OCI-LY7 (cell line): ENCODE measurements around the gene HES7. TPM values are rescaled to one million over a fixed set of nuclear protein-coding genes. Genes with fewer than 3 reads are reported as not detected.

Experiments used
- BruUV-seq: library from RNA; stranded (reverse); fragments of 400-500 nt; replicated peaks from 2 replicates; lab custom pipeline; 2021; lab: Mats Ljungman, UMichigan
- CTCF ChIA-PET: fragments of 300-600 bp; sonication (Branson Sonifier 250); formaldehyde crosslinking; loops from one replicate; lab custom pipeline; 2022; ENCODE audit warnings: antibody characterized with exemption; ENCODE audit not compliant: unreplicated experiment; lab: Charles Lee
- POLR2A ChIA-PET: fragments of 300-600 bp; sonication (Branson Sonifier 250); formaldehyde crosslinking; loops from one replicate; lab custom pipeline; 2022; ENCODE audit warnings: antibody characterized with exemption; lab: Charles Lee
- DNase-seq: peaks from one replicate; pipeline ENCODE4 v3.0.0-alpha.2; 2015; ENCODE audit warnings: low spot score
- H2AFZ ChIP-seq: fragments of 200-600 bp; sonication (generic), shearing (Covaris generic); 2 replicates; pipeline ENCODE4 v1.6.1; 2014; ENCODE audit warnings: mild to moderate bottlenecking, antibody characterized with exemption, low read length, moderate library complexity
- H3K27ac ChIP-seq: fragments of 200-600 bp; sonication (generic); 2 replicates; pipeline ENCODE4 v1.5.1; 2014; ENCODE audit warnings: mixed run types, low read depth, mild to moderate bottlenecking, moderate library complexity, low read length, inconsistent platforms; ENCODE audit not compliant: poor library complexity, severe bottlenecking
- H3K36me3 ChIP-seq: fragments of 200-600 bp; sonication (generic); 2 replicates; pipeline ENCODE4 v1.6.1; 2014; ENCODE audit warnings: mild to moderate bottlenecking, antibody characterized with exemption, low read length, moderate library complexity, mixed read lengths; ENCODE audit not compliant: insufficient read depth
- H3K4me1 ChIP-seq: fragments of 200-600 bp; sonication (generic); 2 replicates; pipeline ENCODE4 v1.5.1; 2014; ENCODE audit warnings: mild to moderate bottlenecking, low read length; ENCODE audit not compliant: insufficient read depth, poor library complexity, severe bottlenecking
- H3K4me2 ChIP-seq: fragments of 200-600 bp; sonication (generic); 2 replicates; pipeline ENCODE4 v1.6.1; 2014; ENCODE audit warnings: mild to moderate bottlenecking, low read length
- H3K4me3 ChIP-seq: fragments of 200-600 bp; sonication (generic); 2 replicates; pipeline ENCODE4 v1.5.1; 2014; ENCODE audit warnings: mild to moderate bottlenecking, low read depth, low read length; ENCODE audit not compliant: poor library complexity, severe bottlenecking
- H3K79me2 ChIP-seq: fragments of 200-600 bp; sonication (generic); 2 replicates; pipeline ENCODE4 v1.6.1; 2016; ENCODE audit warnings: low read depth, mild to moderate bottlenecking, low read length, moderate library complexity, mixed read lengths; ENCODE audit not compliant: insufficient read depth
- H3K9me2 ChIP-seq: fragments of 200-600 bp; sonication (generic); 2 replicates; pipeline ENCODE4 v1.6.1; 2016; ENCODE audit warnings: mild to moderate bottlenecking, low read length, mixed read lengths; ENCODE audit not compliant: insufficient read depth
- H3K9me3 ChIP-seq: fragments of 200-600 bp; sonication (generic); 2 replicates; pipeline ENCODE4 v1.6.1; 2014; ENCODE audit warnings: mild to moderate bottlenecking, mixed run types, low read length, mixed read lengths
- H4K20me1 ChIP-seq: fragments of 200-600 bp; sonication (generic); 2 replicates; pipeline ENCODE4 v1.6.1; 2014; ENCODE audit warnings: mild to moderate bottlenecking, antibody characterized with exemption, low read length, moderate library complexity, mixed read lengths; ENCODE audit not compliant: insufficient read depth
- CTCF ChIP-seq: fragments of 200-600 bp; sonication (generic); conservative IDR thresholded peaks from 2 replicates; pipeline ENCODE4 v1.5.1; 2014; ENCODE audit warnings: mild to moderate bottlenecking, antibody characterized with exemption, low read length, moderate library complexity, mixed read lengths
- EZH2phosphoT487 ChIP-seq: fragments of 200-600 bp; sonication (generic); IDR thresholded peaks from 2 replicates; pipeline ENCODE4 v1.6.1; 2018; ENCODE audit warnings: low read depth, borderline replicate concordance, mild to moderate bottlenecking, mixed run types, antibody characterized with exemption, low read length, moderate library complexity, mixed read lengths
- intact Hi-C: fragments of 100-400 bp; cut with micrococcal nuclease; formaldehyde crosslinking; loops from one replicate; pipeline ENCODE4 v1.10.0; 2022; ENCODE audit not compliant: unreplicated experiment
- total RNA-seq, 2 experiments: library from RNA; depleted of rRNA in 1 of 2; stranded (reverse); fragments of >200 nt in 1 of 2; shearing (Covaris generic) in 1 of 2; gene quantifications; 2 replicates each; pipeline ENCODE4 v1.2.3, GENCODE V29; 2014 to 2022

The HES7 gene
- total RNA-seq, 2 experiments from 2014 or later, result 0.44 to 5.8 TPM

GRCh38 chr17:8124350-8125153 is 646 bp upstream of the HES7 start:
- peak overlapping the region; percentile 62; the same call in 1 of the 2 replicates for H2AFZ ChIP-seq
- H3K27ac ChIP-seq, result no peak overlapping the region
- no peaks in the 10 kb centered on the region for H3K79me2 ChIP-seq
- no peaks in the 10 kb centered on the region for H3K9me2 ChIP-seq
- peak; percentile 32 for DNase-seq
- ChIA-PET CTCF (no interaction called here), POLR2A (no interaction called here)
- 0 out of 2 replicates have a peak, but pooled peaks cover 3% of the 10 kb centered on the region for H4K20me1 ChIP-seq
- peaks cover 53% of the 10 kb centered on the region for H3K4me1 ChIP-seq
- TF ChIP-seq EZH2phosphoT487 (no peak), CTCF (no peak)
- intact Hi-C loops, result loop anchor here (1.0 to 5.0 kb wide), 4 partner anchors 15 to 287 kb away; partner anchors contain the start of genes RANGRF and RPL26
- no peaks in the 10 kb centered on the region for H3K9me3 ChIP-seq
- BruUV-seq, result no TSS peak
- H3K4me2 ChIP-seq, result peak overlapping the region; percentile 98
- H3K4me3 ChIP-seq, result peak overlapping the region; percentile 79
- no peaks in the 10 kb centered on the region for H3K36me3 ChIP-seq

GRCh38 chr17:8122924-8123694 is 797 bp downstream of the HES7 start:
- Histone ChIP-seq H3K36me3 (no peaks in the 10 kb centered on the region), H3K4me2 (peak overlapping the region; percentile 98), H3K79me2 (no peaks in the 10 kb centered on the region), H2AFZ (no peak overlapping the region), H3K9me3 (no peaks in the 10 kb centered on the region), H3K27ac (no peak overlapping the region), H3K4me1 (peaks cover 56% of the 10 kb centered on the region), H3K4me3 (peak overlapping the region; percentile 79), H4K20me1 (0 out of 2 replicates have a peak, but pooled peaks cover 3% of the 10 kb centered on the region), H3K9me2 (no peaks in the 10 kb centered on the region)
- POLR2A ChIA-PET, result no interaction called here
- TF ChIP-seq CTCF, result no peak
- TF ChIP-seq EZH2phosphoT487, result no peak
- intact Hi-C loops, result loop anchor here (5.0 kb wide), 2 partner anchors 164 to 286 kb away; partner anchors contain the start of gene RANGRF
- CTCF ChIA-PET, result no interaction called here
- peak; percentile 37 for DNase-seq
- BruUV-seq, result no TSS peak
